Fibroblast of lung (primary cell): Measurements from ENCODE around the gene SORCS3.

Experiments used
- CTCF ChIP-seq, 2 donors: IDR thresholded peaks in 1 of 2; conservative IDR thresholded peaks in 1 of 2; 1 replicate in 1 of 2; 2 replicates in 1 of 2; pipeline ENCODE4 v1.5.1; 2011 to 2012; ENCODE audit warnings: low read length in 2 of 2, control low read depth in 1 of 2, inconsistent platforms in 1 of 2, low read depth in 1 of 2, mild to moderate bottlenecking in 1 of 2
- EZH2 ChIP-seq: IDR thresholded peaks from 2 replicates; pipeline ENCODE4 v1.5.1; 2012; ENCODE audit warnings: low read length, control low read depth, mild to moderate bottlenecking; ENCODE audit errors: missing control alignments

DNA sequence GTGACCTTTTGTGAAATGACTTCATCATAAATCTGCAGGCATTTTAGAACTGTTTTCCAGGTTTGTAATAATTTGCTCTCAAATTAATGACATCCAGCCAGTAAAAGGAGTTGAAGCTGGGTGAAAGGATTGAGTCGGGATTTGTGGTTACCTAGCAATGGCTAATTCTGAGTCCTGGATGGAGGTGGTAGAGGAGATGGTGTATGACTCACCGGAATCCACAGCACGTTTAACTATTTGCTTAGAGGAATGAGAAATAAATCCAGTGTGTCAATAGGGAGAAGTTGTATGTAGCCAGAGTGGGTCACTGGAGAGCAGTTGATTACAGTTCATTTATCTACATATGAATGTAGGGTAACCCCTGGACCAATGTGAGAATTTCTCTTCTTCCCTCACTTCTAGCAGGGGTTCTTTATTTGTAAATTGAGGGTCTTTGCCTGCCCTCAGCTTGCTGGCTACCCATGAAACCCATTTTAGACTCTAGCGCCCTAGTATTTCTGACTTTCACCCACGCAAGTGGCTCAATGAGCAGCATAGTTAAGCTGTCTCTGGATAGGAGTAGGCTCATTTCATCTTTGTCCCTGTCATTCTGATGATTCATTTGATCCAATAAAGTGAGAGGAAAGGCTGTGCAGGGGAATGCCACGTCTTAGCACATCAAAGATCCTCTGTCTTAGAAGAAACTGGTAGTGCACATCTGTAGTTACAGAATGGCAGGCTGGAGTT, 547.8 kb downstream of the SORCS3 start:
- TF ChIP-seq CTCF (conservative IDR thresholded peaks at IDR 0.05 in 1 of 2, IDR thresholded peaks at IDR 0.05 in 1 of 2; ENCODE audit: low read depth in 1 of 2, low read length in 2 of 2), result no peak
- no peak for TF ChIP-seq EZH2
